HCT116 (cell line): ENCODE measurements around the gene ESPNL. TPM values are rescaled to one million over a fixed set of nuclear protein-coding genes. Genes with fewer than 3 reads are reported as not detected.
"Not testable (repeated sequence)": the region's sequence is repeated elsewhere in the genome, so short reads cannot be mapped to it uniquely, and the experiment has no call there.

Experiments used
- ATAC-seq: fragments of 200-7000 bp; cut with Tn5 transposase; 2 replicates; pipeline ENCODE4 v1.9.1; 2020; ENCODE audit warnings: mild to moderate bottlenecking, moderate library complexity
- BruUV-seq: library from RNA; stranded (reverse); fragments of 400-500 nt; replicated peaks from 2 replicates; lab custom pipeline; 2021; lab: Mats Ljungman, UMichigan
- CTCF ChIA-PET: fragments of 300-600 bp; sonication (Branson Sonifier 250); formaldehyde crosslinking; loops from one replicate; lab custom pipeline; 2021; ENCODE audit warnings: antibody characterized with exemption; lab: Charles Lee
- POLR2A ChIA-PET: fragments of 300-600, 350-600 bp; sonication (Branson Sonifier 250); formaldehyde crosslinking; loops from one replicate; lab custom pipeline; 2021; ENCODE audit warnings: antibody characterized with exemption; lab: Charles Lee
- RAD21 ChIA-PET, 2 experiments: fragments of 300-600 bp; sonication (Branson Sonifier 250); formaldehyde crosslinking; loops; one replicate each; lab custom pipeline; 2023; ENCODE audit warnings: low total read pairs in 2 of 2; ENCODE audit not compliant: uncharacterized antibody in 2 of 2, unreplicated experiment in 2 of 2, low non-redundant PET in 1 of 2; lab: Charles Lee
- DNase-seq: peaks from one replicate; pipeline ENCODE4 v3.0.0-alpha.2; 2010; ENCODE audit warnings: low read depth, low spot score
- H2AFZ ChIP-seq: fragments of 200-600 bp; shearing (Covaris generic), sonication (generic); 2 replicates; pipeline ENCODE4 v1.6.1; 2017; ENCODE audit warnings: low read depth, mixed run types, mixed read lengths, antibody characterized with exemption, low read length; ENCODE audit not compliant: poor library complexity, severe bottlenecking
- H3K27ac ChIP-seq: 2 replicates; pipeline ENCODE4 v1.5.1; 2012; ENCODE audit warnings: low read depth, low read length
- H3K27me3 ChIP-seq: fragments of 200-600 bp; sonication (generic); 2 replicates; pipeline ENCODE4 v1.6.1; 2016; ENCODE audit warnings: mixed run types, low read length, mixed read lengths; ENCODE audit not compliant: insufficient read depth
- H3K36me3 ChIP-seq, 2 experiments: fragments of 200-500 bp in 1 of 2; fragments of 200-600 bp in 1 of 2; sonication (Bioruptor generic) in 1 of 2; sonication (generic) in 1 of 2; 2 replicates each; pipeline versions ENCODE4 v1.5.1 to v1.6.1; 2014 to 2016; ENCODE audit warnings: low read length in 2 of 2, inconsistent platforms in 1 of 2, mixed read lengths in 1 of 2, mixed run types in 1 of 2; ENCODE audit not compliant: insufficient read depth in 2 of 2, control insufficient read depth in 1 of 2
- H3K4me1 ChIP-seq, 2 experiments: fragments of 200-600 bp in 1 of 2; sonication (generic) in 1 of 2; 2 replicates each; pipeline versions ENCODE4 v1.5.1 to v1.6.1; 2012 to 2017; ENCODE audit warnings: low read length in 2 of 2, inconsistent platforms in 1 of 2, mild to moderate bottlenecking in 1 of 2, mixed read lengths in 1 of 2, mixed run types in 1 of 2, moderate library complexity in 1 of 2; ENCODE audit not compliant: insufficient read depth in 2 of 2, control insufficient read depth in 1 of 2
- H3K4me2 ChIP-seq: fragments of 200-600 bp; sonication (generic); 2 replicates; pipeline ENCODE4 v1.6.1; 2017; ENCODE audit warnings: mixed run types, low read length, mixed read lengths
- H3K4me3 ChIP-seq, 2 experiments: fragments of 200-600 bp in 1 of 2; sonication (generic) in 1 of 2; replicated peaks in 1 of 2; 2 replicates each; pipeline ENCODE4 v1.5.1; 2011 to 2016; ENCODE audit warnings: low read length in 2 of 2, control low read depth in 1 of 2, low read depth in 1 of 2, mild to moderate bottlenecking in 1 of 2, mixed read lengths in 1 of 2, mixed run types in 1 of 2
- H3K79me2 ChIP-seq: fragments of 200-600 bp; sonication (generic); 2 replicates; pipeline ENCODE4 v1.6.1; 2017; ENCODE audit warnings: mild to moderate bottlenecking, mixed run types, low read length, moderate library complexity, mixed read lengths; ENCODE audit not compliant: insufficient read depth
- H3K9ac ChIP-seq: fragments of 200-600 bp; sonication (generic); 2 replicates; pipeline ENCODE4 v1.6.1; 2016; ENCODE audit warnings: low read length, mixed read lengths
- H3K9me2 ChIP-seq: fragments of 200-600 bp; sonication (generic), shearing (Covaris generic); 2 replicates; pipeline ENCODE4 v1.6.1; 2017; ENCODE audit warnings: mixed run types, mild to moderate bottlenecking, moderate library complexity; ENCODE audit not compliant: insufficient read depth
- H3K9me3 ChIP-seq, 2 experiments: fragments of 200-500 bp in 1 of 2; fragments of 200-600 bp in 1 of 2; sonication (Bioruptor generic) in 1 of 2; sonication (generic) in 1 of 2; 2 replicates each; pipeline ENCODE4 v1.6.1; 2014 to 2017; ENCODE audit warnings: low read length in 2 of 2, mixed read lengths in 2 of 2, inconsistent platforms in 1 of 2, low read depth in 1 of 2, mild to moderate bottlenecking in 1 of 2, mixed run types in 1 of 2, moderate library complexity in 1 of 2; ENCODE audit not compliant: control insufficient read depth in 1 of 2, insufficient read depth in 1 of 2
- H4K20me1 ChIP-seq: fragments of 200-600 bp; sonication (generic), shearing (Covaris generic); 2 replicates; pipeline ENCODE4 v1.6.1; 2017; ENCODE audit warnings: mixed run types, mild to moderate bottlenecking, moderate library complexity; ENCODE audit not compliant: insufficient read depth
- ATF3 ChIP-seq: IDR thresholded peaks from 2 replicates; pipeline ENCODE4 v1.6.1; 2012
- CBX3 ChIP-seq: IDR thresholded peaks from 2 replicates; pipeline ENCODE4 v1.6.1; 2012; ENCODE audit warnings: low read depth
- CEBPB ChIP-seq: IDR thresholded peaks from 2 replicates; pipeline ENCODE4 v1.6.1; 2012; ENCODE audit warnings: low read depth
- ELF1 ChIP-seq: IDR thresholded peaks from 2 replicates; pipeline ENCODE4 v1.6.1; 2012; ENCODE audit warnings: low read depth, borderline replicate concordance
- EZH2 ChIP-seq: fragments of 200-600 bp; sonication (generic); IDR thresholded peaks from 2 replicates; pipeline ENCODE4 v1.6.1; 2017; ENCODE audit warnings: antibody characterized with exemption, mixed run types
- EZH2phosphoT487 ChIP-seq: fragments of 200-600 bp; IDR thresholded peaks from 2 replicates; pipeline ENCODE4 v1.6.1; 2018; ENCODE audit warnings: antibody characterized with exemption, borderline replicate concordance
- FOSL1 ChIP-seq: IDR thresholded peaks from 2 replicates; pipeline ENCODE4 v1.6.1; 2012; ENCODE audit warnings: low read depth
- POLR2A ChIP-seq: IDR thresholded peaks from 2 replicates; pipeline ENCODE4 v1.7.0; 2011; ENCODE audit warnings: borderline replicate concordance; ENCODE audit not compliant: insufficient read depth, insufficient read length; ENCODE audit errors: extremely low read depth
- POLR2AphosphoS5 ChIP-seq: IDR thresholded peaks from 2 replicates; pipeline ENCODE4 v1.6.1; 2011; ENCODE audit warnings: mild to moderate bottlenecking, low read depth, low read length, moderate library complexity
- RAD21 ChIP-seq: IDR thresholded peaks from 2 replicates; pipeline ENCODE4 v1.6.1; 2012; ENCODE audit warnings: low read depth, mild to moderate bottlenecking
- REST ChIP-seq: IDR thresholded peaks from 2 replicates; pipeline ENCODE4 v1.6.1; 2012; ENCODE audit warnings: low read depth
- SIN3A ChIP-seq: IDR thresholded peaks from 2 replicates; pipeline ENCODE4 v1.6.1; 2012; ENCODE audit warnings: low read depth
- SP1 ChIP-seq: IDR thresholded peaks from 2 replicates; pipeline ENCODE4 v1.6.1; 2012; ENCODE audit warnings: low read depth
- YY1 ChIP-seq: IDR thresholded peaks from 2 replicates; pipeline ENCODE4 v1.6.1; 2011; ENCODE audit warnings: low read length, low read depth, moderate library complexity, mild to moderate bottlenecking; ENCODE audit not compliant: insufficient replicate concordance; ENCODE audit errors: extremely low read depth
- ZFX ChIP-seq: fragments of 450-650 bp; IDR thresholded peaks from 2 replicates; pipeline ENCODE4 v1.6.1; 2017
- ZNF274 ChIP-seq: fragments of 200-500 bp; sonication (Bioruptor generic); IDR thresholded peaks from 2 replicates; pipeline ENCODE4 v1.6.1; 2014; ENCODE audit warnings: mild to moderate bottlenecking, low read depth, low read length, inconsistent platforms
- intact Hi-C: fragments of 100-400 bp; cut with micrococcal nuclease; formaldehyde crosslinking; loops from 2 replicates; pipeline ENCODE4 v1.10.0; 2022
- total RNA-seq: library from RNA; stranded (reverse); gene quantifications from one replicate; pipeline ENCODE4 v1.2.1, GENCODE V29; 2021; ENCODE audit not compliant: unreplicated experiment
- TF ChIP-seq, protein P1 (sequence below): IDR thresholded peaks from 2 replicates; pipeline ENCODE4 v1.6.1; 2012

ESPNL gene
- total RNA-seq, 1 experiment from 2014 or later, result 0.22 TPM

DNA sequence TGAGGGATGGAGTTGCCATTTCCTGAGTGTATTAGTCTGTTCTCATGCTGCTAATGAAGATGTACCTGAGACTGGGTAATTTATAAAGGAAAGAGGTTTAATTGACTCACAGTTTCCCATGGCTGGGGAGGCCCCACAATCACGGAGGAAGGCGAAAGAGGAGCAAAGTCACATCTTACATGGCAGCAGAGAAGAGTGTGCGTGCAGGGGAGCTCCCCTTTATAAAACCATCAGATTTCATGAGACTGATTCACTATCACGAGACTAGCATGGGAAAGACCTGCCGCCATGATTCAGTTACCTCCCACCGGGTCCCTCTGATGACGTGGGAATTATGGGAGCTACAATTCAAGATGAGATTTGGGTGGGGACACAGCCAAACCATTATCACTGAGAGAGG is 33.4 kb upstream of the ESPNL start:
- H3K9me3 ChIP-seq, H3K9me2 ChIP-seq, H4K20me1 ChIP-seq, CTCF ChIA-PET, H3K9ac ChIP-seq, H3K4me3 ChIP-seq, BruUV-seq, DNase-seq, H3K27ac ChIP-seq, POLR2A ChIA-PET, RAD21 ChIA-PET, ATAC-seq, H2AFZ ChIP-seq, H3K4me2 ChIP-seq, H3K27me3 ChIP-seq, intact Hi-C loops: not testable (repeated sequence)
- Histone ChIP-seq H3K4me1 (peaks cover 3 to 12% of the 10 kb centered on the region in 2 experiments; a peak in 2 of 4 replicates), H3K79me2 (peaks cover 32% of the 10 kb centered on the region), H3K36me3 (peaks cover 15 to 43% of the 10 kb centered on the region in 2 experiments; a peak in 3 of 4 replicates)

GRCh38 chr2:238067939-238068338 is 32.2 kb upstream of the ESPNL start:
- ChIA-PET CTCF (no interaction called here), RAD21 (no interaction called here)
- TF ChIP-seq YY1 (no peak), FOSL1 (no peak), ZFX (no peak), SP1 (no peak), ZNF274 (no peak), CEBPB (no peak), POLR2A (no peak), SIN3A (no peak), EZH2phosphoT487 (no peak), POLR2AphosphoS5 (no peak), ATF3 (no peak), REST (no peak), ELF1 (no peak), CBX3 (no peak), EZH2 (no peak), RAD21 (no peak)
- TF ChIP-seq, protein P1, sequence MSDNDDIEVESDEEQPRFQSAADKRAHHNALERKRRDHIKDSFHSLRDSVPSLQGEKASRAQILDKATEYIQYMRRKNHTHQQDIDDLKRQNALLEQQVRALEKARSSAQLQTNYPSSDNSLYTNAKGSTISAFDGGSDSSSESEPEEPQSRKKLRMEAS, result no peak

More at GRCh38 chr2:238067939-238068338, 32.2 kb upstream of the ESPNL start:
- H3K4me3 ChIP-seq, result no peak overlapping the region
- no peak overlapping the region for H3K4me2 ChIP-seq
- H3K27me3 ChIP-seq, result no peaks in the 10 kb centered on the region
- POLR2A ChIA-PET, result no interaction called here
- no peak overlapping the region for H2AFZ ChIP-seq
- H3K9me2 ChIP-seq, result no peaks in the 10 kb centered on the region
- H3K9ac ChIP-seq, result no peak overlapping the region
- peaks cover 0 to under 1% of the 10 kb centered on the region in 2 experiments; a peak in 1 of 4 replicates for H3K4me1 ChIP-seq
- H3K36me3 ChIP-seq, result peaks cover 16 to 53% of the 10 kb centered on the region in 2 experiments
- H3K27ac ChIP-seq, result no peak overlapping the region
- no peaks in the 10 kb centered on the region for H3K9me3 ChIP-seq
- no peak for ATAC-seq
- no peaks in the 10 kb centered on the region for H4K20me1 ChIP-seq
- DNase-seq, result no peak
- no TSS peak for BruUV-seq
- H3K79me2 ChIP-seq, result peaks cover 29% of the 10 kb centered on the region; the same call in 1 of the 2 replicates
- intact Hi-C loops, result no loop called here
